Stimulated activated naive CD8-positive, alpha-beta T cell treated with anti-CD3 and anti-CD28 coated beads, Interleukin-15, Interleukin-2, amounts not matched to agents 100 ng/mL and 50 ng/mL, for 24 hours (primary cell): ENCODE data around the gene TCL1B.
"Not testable (repeated sequence)": the region's sequence is repeated elsewhere in the genome, so short reads cannot be mapped to it uniquely, and the experiment has no call there.

Source experiments
- H3K27ac Mint-ChIP-seq: one replicate; pipeline ENCODE4 v1.8.0; 2021; ENCODE audit warnings: mild to moderate bottlenecking, mixed read lengths
- H3K27me3 Mint-ChIP-seq: one replicate; pipeline ENCODE4 v1.8.0; 2021; ENCODE audit warnings: mixed read lengths
- H3K36me3 Mint-ChIP-seq: one replicate; pipeline ENCODE4 v1.8.0; 2021; ENCODE audit warnings: low read depth, mixed read lengths
- H3K4me1 Mint-ChIP-seq: one replicate; pipeline ENCODE4 v1.8.0; 2021; ENCODE audit warnings: low read depth, mixed read lengths
- H3K4me3 Mint-ChIP-seq: one replicate; pipeline ENCODE4 v1.8.0; 2021; ENCODE audit warnings: mild to moderate bottlenecking, mixed read lengths
- H3K9me3 Mint-ChIP-seq: one replicate; pipeline ENCODE4 v1.8.0; 2021; ENCODE audit warnings: mixed read lengths

Gene TCL1B

DNA sequence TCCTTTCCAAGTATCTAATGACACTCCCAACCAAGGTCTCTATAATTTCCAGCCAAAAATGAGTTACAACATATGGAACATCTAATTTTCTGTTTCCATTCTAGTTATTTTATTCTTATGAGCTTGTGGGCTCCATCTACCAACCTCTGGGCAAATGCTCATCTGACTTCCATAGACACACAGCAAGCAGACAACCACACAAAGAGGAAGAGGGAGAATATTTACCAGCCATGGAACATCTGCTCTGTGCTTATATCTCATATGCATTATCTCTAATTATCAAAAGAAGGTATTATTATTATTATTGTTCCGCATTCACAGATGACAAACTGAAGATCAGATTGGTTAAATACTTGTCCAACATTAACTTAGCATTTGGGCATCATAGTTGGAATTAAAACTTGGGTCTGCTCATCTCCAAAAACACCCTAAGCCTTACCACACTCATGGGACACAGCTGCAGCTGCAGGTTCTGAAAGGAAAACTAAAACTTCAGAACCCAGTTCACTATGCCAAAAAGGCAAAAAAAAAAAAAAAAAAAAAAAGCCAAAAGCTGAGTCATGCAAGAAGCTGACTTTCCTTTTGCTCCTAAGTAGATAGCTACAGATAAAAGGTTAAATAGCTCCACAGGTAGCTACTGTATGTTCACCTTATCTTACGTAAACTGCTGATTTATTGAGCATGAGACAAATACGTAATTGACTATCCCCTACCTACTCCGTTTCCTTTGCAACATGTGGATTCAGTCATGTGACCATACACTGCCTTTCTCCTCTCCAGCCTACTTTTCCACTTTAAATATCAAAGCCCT, 23.6 kb upstream of the TCL1B start:
- peaks cover 16% of the 10 kb centered on the region for H3K27me3 Mint-ChIP-seq
- no peaks in the 10 kb centered on the region for H3K36me3 Mint-ChIP-seq
- H3K9me3 Mint-ChIP-seq: no peaks in the 10 kb centered on the region
- H3K4me3 Mint-ChIP-seq: peak overlapping the region; percentile 47
- H3K4me1 Mint-ChIP-seq: peaks cover 21% of the 10 kb centered on the region
- H3K27ac Mint-ChIP-seq: no peak overlapping the region

DNA sequence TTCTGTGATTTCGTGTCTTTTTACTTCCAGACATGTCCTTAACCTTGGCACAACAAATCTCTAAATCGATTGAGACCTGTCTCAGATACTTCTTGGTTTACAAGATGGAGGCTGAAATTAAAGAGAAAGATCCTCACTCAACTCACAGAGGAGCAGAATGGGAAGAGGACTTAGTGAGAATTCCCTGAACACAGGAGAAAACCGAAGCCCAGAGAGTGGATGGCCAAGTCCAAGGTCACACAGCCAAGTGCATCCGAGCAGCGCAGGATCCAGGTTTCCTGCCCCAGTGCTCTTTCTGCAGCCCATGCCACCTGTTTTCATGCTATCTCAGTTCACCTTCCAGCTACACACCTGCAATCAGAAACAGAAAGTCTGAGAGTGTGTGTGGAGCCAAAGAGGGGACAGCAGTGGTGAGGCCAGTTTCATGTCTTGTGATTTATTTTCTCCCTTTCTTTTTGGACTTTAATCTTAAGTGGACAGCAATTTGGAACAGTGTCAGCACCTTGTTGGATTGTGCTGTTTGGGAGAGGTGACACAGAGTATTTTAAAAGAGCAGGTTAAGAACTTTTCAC, 22.9 kb upstream of the TCL1B start:
- Mint-ChIP-seq H3K36me3 (no peaks in the 10 kb centered on the region), H3K27me3 (peaks cover 16% of the 10 kb centered on the region)

DNA sequence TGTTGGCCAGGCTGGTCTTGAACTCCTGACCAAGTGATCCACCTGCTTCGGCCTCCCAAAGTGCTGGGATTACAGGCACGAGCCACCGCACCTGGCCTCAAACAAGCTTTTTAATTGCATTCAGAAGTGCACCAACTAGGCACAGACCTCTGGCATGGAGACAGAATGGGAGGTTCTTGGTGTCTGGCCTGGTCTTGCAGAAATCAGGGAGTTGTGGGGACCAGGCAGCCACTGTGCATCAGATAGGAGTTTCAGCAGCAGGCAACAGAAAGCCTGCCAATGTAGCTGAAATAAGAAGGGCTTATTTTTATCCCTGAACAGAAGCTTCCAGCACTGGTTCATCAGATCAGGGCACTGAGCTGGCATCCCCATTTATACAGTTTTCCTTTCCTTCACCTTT, 22.2 kb upstream of the TCL1B start:
- Mint-ChIP-seq H3K27me3 (peaks cover 12% of the 10 kb centered on the region), H3K36me3 (no peaks in the 10 kb centered on the region), H3K4me3 (no peak overlapping the region), H3K4me1 (peaks cover 24% of the 10 kb centered on the region), H3K27ac (no peak overlapping the region), H3K9me3 (no peaks in the 10 kb centered on the region)

More for the DNA sequence above, 22.9 kb upstream of the TCL1B start:
- Mint-ChIP-seq H3K4me3 (peak overlapping the region; percentile 47), H3K9me3 (no peaks in the 10 kb centered on the region), H3K4me1 (peaks cover 24% of the 10 kb centered on the region), H3K27ac (peak overlapping the region; percentile 54)

DNA sequence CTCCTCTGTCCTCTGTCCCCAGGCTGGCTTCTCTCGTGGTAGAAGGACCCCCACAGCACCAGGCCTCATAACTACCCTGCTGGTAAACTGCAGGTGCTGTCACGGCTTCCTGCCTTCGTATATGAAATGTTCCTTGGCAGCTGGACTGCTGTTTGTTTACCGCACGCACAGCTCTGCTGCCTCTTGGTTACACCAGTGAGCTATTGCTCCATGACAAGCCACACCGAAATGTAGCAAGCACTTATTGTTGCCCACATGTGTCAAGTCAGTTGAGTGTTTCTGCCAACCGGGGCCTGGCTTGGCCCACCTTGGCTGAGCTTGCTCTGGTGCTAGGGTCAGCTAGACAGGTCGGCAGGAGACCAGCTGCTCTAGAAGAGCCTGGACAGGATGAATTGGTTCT, 21.7 kb upstream of the TCL1B start:
- Mint-ChIP-seq H3K4me1 (peaks cover 24% of the 10 kb centered on the region), H3K27ac (peak overlapping the region; percentile 49)

DNA sequence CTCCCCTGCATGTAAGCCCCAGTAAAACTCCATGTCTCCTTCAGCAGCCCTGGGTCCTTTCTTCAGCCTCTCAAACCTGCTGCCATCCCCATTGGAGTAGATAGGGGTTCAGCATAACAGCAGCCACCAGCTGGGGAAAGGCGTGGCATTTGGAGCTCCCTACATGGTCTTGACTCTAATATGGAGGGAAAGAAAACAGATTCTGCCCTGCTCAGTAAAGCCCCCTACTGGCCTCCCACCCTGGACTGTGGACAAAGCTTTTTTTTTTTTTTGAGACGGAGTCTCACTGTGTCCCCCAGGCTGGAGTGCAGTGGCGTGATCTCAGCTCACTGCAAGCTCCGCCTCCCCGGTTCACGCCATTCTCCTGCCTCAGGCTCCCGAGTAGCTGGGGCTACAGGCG, 20.7 kb upstream of the TCL1B start:
- peaks cover 16% of the 10 kb centered on the region for H3K27me3 Mint-ChIP-seq
- H3K27ac Mint-ChIP-seq, H3K9me3 Mint-ChIP-seq, H3K36me3 Mint-ChIP-seq, H3K4me3 Mint-ChIP-seq: not testable (repeated sequence)
- H3K4me1 Mint-ChIP-seq: peaks cover 24% of the 10 kb centered on the region

More for the DNA sequence above, 21.7 kb upstream of the TCL1B start:
- peaks cover 12% of the 10 kb centered on the region for H3K27me3 Mint-ChIP-seq
- no peaks in the 10 kb centered on the region for H3K36me3 Mint-ChIP-seq
- no peaks in the 10 kb centered on the region for H3K9me3 Mint-ChIP-seq
- peak overlapping the region; percentile 30 for H3K4me3 Mint-ChIP-seq

DNA sequence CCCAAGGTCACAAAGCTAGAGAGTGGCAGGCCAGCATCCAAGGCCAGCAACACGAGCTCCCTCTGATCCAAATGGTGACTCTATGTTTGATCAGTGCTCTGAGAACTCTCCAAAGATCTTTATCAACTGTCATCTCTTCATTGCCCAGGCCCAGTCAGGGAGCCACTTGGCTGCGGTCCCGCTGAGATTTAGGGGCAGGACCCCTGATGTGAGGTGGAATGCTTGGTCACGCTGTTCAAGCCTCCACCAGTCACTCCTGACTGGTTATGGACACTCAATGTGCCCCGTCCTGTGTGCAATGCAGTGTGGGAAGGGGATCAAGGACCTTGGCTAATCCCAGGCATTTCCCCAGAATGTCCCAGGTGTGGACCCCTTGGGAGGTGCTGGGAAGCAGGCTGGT, 19.8 kb upstream of the TCL1B start:
- no peaks in the 10 kb centered on the region for H3K36me3 Mint-ChIP-seq
- no peak overlapping the region for H3K4me3 Mint-ChIP-seq
- H3K27ac Mint-ChIP-seq: peak overlapping the region; percentile 31
- peaks cover 24% of the 10 kb centered on the region for H3K4me1 Mint-ChIP-seq
- peaks cover 11% of the 10 kb centered on the region for H3K27me3 Mint-ChIP-seq
- H3K9me3 Mint-ChIP-seq: no peaks in the 10 kb centered on the region

DNA sequence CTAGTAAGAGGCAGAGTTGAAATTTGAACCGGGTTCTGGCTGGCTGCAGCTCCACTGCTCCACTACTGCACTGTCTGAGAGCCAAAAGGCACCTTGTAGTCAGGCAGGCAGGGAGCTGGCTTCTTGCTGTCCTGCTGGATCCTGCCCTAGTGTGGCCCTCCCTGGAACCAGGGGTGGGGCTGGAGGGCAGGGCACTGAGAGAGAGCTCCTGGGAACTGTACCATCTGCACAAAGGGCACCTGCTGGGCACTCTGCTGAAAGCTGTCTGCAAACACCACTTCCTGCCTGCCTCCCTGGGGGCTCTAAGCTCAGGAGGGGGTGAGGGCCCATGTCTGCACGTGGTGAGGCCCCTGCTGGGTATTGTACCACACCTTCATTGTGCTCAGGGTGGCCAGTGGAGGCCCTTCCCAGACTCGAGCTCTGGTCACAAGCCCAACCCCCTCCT, 19.0 kb upstream of the TCL1B start:
- no peak overlapping the region for H3K4me3 Mint-ChIP-seq
- no peak overlapping the region for H3K27ac Mint-ChIP-seq
- peaks cover 21% of the 10 kb centered on the region for H3K4me1 Mint-ChIP-seq
- no peaks in the 10 kb centered on the region for H3K9me3 Mint-ChIP-seq
- H3K27me3 Mint-ChIP-seq: peaks cover 8% of the 10 kb centered on the region
- H3K36me3 Mint-ChIP-seq: no peaks in the 10 kb centered on the region

DNA sequence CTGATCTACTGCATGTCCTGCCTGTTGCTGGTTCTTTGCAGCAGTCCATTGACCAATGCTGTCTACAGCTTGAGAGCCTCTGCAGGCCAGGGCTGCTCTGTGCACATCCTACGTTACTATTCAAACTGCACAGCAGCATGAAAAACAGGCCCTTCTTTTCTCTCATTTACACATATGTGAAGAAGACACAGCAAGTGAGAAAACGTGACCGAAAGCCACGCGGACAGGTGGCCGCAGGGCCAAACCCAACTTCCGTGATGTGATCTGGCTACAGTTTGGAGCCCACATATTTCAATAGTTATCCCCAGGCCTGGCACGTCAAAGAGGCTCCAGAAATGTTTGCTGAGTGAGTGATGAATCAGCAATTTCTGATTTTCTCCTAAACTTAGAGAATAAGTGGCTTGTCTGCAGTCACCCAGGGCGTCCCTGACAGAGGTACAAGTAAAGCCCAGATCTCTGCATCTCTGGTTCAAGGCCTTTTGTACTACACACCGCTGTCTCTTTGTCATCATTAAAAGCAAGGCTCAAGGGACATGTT, 17.9 kb upstream of the TCL1B start:
- H3K27me3 Mint-ChIP-seq: peaks cover 7% of the 10 kb centered on the region
- no peaks in the 10 kb centered on the region for H3K9me3 Mint-ChIP-seq
- no peak overlapping the region for H3K27ac Mint-ChIP-seq
- no peaks in the 10 kb centered on the region for H3K36me3 Mint-ChIP-seq
- no peak overlapping the region for H3K4me3 Mint-ChIP-seq
- H3K4me1 Mint-ChIP-seq: peaks cover 14% of the 10 kb centered on the region

DNA sequence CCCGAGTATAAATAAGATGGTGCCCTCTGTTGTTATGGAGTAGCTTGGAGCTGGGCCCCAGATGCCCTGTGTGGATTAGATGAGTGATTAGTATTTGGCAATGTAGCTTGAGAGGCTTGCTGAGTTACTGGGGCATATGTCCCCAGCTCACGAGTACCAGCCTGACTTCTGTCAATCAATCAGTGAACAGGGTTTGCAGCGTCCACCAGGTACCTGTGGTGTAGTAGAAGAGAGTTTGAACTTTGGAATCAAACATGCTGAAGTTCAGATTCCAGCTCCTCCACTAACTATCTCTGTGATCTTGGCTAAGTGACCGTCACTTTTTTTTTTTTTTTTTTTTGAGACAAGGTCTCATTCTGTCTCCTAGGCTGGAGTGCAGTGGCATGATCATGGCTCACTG, 11.6 kb upstream of the TCL1B start:
- no peak overlapping the region for H3K27ac Mint-ChIP-seq
- H3K36me3 Mint-ChIP-seq: no peaks in the 10 kb centered on the region
- H3K4me3 Mint-ChIP-seq: no peak overlapping the region
- H3K4me1 Mint-ChIP-seq: peaks cover 2% of the 10 kb centered on the region
- peaks cover 13% of the 10 kb centered on the region for H3K27me3 Mint-ChIP-seq
- no peaks in the 10 kb centered on the region for H3K9me3 Mint-ChIP-seq

DNA sequence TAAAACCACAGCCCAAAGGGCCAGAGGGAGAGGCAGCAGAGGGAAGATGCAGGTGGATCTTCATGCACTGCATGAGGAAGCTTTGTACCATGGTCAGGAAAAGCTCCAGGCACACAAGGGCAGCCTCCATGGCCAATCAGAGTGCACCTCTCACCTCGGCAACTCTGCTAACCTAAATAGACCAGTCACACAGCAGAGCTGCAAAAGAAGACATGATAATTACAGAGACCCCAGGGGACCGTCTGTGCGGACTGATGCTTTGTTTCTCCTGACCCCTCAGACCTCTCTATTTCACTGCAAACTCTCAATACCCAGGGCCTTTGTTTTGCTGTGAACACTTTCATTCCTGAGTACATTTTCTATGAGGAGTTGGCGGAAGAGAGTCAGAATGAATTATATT, 10.7 kb upstream of the TCL1B start:
- Mint-ChIP-seq H3K36me3 (no peaks in the 10 kb centered on the region), H3K4me3 (no peak overlapping the region), H3K9me3 (no peaks in the 10 kb centered on the region), H3K4me1 (peaks cover 6% of the 10 kb centered on the region), H3K27ac (no peak overlapping the region), H3K27me3 (peaks cover 9% of the 10 kb centered on the region)

DNA sequence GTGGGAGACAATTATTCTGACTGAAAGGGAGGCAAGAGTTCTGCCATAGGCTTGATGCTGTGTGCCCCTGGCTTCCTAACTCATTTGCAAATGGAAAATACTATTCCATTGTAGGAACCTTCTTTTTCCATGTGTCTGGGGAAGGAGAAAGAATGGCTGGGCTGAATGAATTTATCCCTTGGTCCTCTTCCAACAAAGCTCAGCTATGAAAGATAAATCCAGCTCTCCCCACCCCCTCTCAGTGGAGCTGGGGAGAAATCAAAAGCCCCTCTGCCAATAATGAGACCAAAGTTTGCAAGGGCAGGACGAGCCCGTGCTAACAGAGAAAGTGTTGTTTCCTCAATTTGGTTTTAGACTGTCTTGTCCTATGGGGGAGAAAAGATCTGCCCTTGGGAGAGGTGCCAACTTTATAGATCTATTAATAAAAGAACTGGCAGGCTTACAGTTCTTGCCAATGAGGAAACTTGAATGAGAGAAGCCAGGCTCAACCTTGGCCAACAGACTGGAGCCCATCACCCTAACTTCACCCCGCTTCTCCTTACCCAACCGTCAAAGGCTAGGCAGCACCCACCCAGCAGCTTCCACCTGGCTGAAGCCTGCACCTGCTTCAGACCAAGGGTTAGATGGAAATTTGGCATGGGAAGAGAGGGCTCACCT, 8.9 kb upstream of the TCL1B start:
- peaks cover 9% of the 10 kb centered on the region for H3K27me3 Mint-ChIP-seq
- no peaks in the 10 kb centered on the region for H3K9me3 Mint-ChIP-seq
- H3K4me3 Mint-ChIP-seq: no peak overlapping the region
- H3K27ac Mint-ChIP-seq: no peak overlapping the region
- H3K36me3 Mint-ChIP-seq: no peaks in the 10 kb centered on the region
- H3K4me1 Mint-ChIP-seq: peaks cover 6% of the 10 kb centered on the region

DNA sequence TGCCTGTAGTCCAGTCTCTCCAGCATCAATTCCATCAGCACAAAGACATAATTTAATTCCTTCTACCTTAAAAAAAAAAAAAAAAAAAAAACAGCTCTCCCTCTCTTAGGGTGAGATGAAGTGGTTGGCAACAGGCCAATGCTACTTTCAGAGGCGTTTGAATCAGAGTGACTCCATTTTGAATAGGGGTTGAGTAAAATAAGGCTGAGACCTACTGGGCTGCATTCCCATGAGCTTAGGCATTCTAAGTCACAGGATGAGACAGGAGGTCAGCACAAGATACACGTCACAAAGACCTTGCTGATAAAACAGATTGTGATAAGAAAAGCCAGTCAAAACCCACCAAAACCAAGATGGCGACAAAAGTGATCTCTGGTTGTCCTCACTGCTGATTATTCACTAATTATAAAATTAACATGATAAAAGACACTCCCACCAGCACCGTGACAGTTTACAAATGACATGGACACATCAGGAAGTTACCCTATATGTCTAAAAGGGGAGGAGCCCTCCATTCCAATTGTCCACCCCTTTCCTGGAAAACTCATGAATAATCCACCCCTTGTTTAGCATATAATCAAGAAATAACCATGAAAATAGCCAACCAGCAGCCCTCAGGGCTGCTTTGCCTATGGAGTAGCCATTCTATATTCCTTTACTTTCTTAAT, 6.9 kb upstream of the TCL1B start:
- peaks cover 6% of the 10 kb centered on the region for H3K4me1 Mint-ChIP-seq
- H3K27me3 Mint-ChIP-seq: peaks cover 16% of the 10 kb centered on the region
- H3K36me3 Mint-ChIP-seq: no peaks in the 10 kb centered on the region
- no peak overlapping the region for H3K4me3 Mint-ChIP-seq
- H3K27ac Mint-ChIP-seq: peak overlapping the region; percentile 5
- H3K9me3 Mint-ChIP-seq: no peaks in the 10 kb centered on the region

DNA sequence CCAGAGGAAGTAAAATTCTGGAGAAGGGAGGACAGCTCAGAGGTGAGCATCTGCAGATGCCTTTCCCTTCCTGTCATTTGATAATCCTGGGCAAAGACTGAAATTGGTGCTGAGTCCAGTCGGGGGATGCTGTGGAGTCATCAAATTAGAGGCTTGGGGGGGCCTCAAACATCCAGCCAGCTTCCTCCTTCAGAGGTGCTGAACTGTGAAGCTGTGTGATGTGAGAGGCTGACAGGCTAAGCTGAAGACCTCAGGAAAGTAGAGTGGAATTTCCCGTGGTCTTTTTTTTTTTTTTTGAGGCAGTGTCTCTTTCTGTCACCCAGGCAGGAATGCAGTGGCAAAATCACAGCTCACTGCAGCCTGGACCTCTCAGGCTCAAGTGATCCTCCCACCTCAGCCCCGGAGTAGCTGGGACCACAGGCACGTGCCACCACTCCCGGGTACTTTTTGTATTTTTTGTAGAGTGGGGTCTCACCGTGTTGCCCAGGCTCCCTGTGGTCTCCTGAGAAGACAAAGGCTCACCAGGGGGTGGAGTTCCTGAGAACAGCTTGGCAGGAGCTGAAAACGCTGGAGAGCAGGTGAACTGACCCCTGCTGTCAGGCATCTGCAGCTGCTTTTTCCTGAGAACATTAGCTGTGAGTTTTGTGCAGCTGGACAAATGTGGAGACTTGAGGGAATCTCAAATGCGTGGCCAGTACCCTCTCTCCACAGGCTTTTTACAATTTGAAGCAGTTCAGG, 6.1 kb upstream of the TCL1B start:
- Mint-ChIP-seq H3K36me3 (no peaks in the 10 kb centered on the region), H3K27ac (no peak overlapping the region), H3K27me3 (peaks cover 18% of the 10 kb centered on the region), H3K4me3 (no peak overlapping the region), H3K9me3 (no peaks in the 10 kb centered on the region), H3K4me1 (peaks cover 6% of the 10 kb centered on the region)

DNA sequence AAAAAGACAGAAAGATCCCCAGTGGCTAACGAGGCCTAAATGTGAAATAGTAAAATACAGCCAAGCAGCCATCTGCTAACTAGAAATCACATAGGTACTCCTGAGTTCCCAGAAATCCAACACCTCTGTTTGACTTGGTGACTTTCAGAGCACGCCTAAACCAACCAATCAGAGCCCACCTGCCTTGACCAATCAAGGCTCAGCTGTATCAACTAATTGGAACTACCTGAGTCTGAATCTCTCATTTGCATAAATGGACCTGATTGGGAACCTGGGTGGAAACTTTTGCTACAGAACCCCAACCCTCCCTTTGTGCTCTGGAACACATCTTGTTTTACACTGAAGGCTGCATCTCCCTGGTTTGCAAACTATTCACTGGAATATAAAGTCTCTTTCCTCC, 5.1 kb upstream of the TCL1B start:
- Mint-ChIP-seq H3K4me3 (no peak overlapping the region), H3K4me1 (peaks cover 6% of the 10 kb centered on the region), H3K27me3 (peaks cover 11% of the 10 kb centered on the region), H3K9me3 (no peaks in the 10 kb centered on the region), H3K36me3 (no peaks in the 10 kb centered on the region), H3K27ac (no peak overlapping the region)
